Breast epithelium (tissue), 3 donors: ENCODE results near the gene ARL5B.

Experiments used
- CTCF ChIP-seq, 3 donors: fragments of 450-650 bp; IDR thresholded peaks; one replicate each; pipeline ENCODE4 v1.5.1; 2016 to 2017; ENCODE audit warnings: antibody characterized with exemption in 3 of 3, mild to moderate bottlenecking in 3 of 3, moderate library complexity in 3 of 3
- POLR2A ChIP-seq: fragments of 450-650 bp; IDR thresholded peaks from one replicate; pipeline ENCODE4 v1.6.1; 2016; ENCODE audit warnings: antibody characterized with exemption, mild to moderate bottlenecking, moderate library complexity
- POLR2AphosphoS5 ChIP-seq, 3 donors: sonication (generic); formaldehyde crosslinking; IDR thresholded peaks; one replicate each; pipeline ENCODE4 v1.6.1; 2017; ENCODE audit warnings: antibody characterized with exemption in 3 of 3

GRCh38 chr10:18685555-18685954 lies 26.3 kb downstream of the ARL5B start:
- TF ChIP-seq CTCF (IDR thresholded peaks at IDR 0.05) (no peak), POLR2AphosphoS5 (IDR thresholded peaks at IDR 0.05) (no peak), POLR2A (no peak)
